ENCODE data around the gene MLH1.

The MLH1 gene

GRCh38 chr3:37029111-37029510 is 35.8 kb downstream of the MLH1 start:
- no peak for DNase-seq (ENCODE audit: low spot score)
- TF ChIP-seq, protein P1, sequence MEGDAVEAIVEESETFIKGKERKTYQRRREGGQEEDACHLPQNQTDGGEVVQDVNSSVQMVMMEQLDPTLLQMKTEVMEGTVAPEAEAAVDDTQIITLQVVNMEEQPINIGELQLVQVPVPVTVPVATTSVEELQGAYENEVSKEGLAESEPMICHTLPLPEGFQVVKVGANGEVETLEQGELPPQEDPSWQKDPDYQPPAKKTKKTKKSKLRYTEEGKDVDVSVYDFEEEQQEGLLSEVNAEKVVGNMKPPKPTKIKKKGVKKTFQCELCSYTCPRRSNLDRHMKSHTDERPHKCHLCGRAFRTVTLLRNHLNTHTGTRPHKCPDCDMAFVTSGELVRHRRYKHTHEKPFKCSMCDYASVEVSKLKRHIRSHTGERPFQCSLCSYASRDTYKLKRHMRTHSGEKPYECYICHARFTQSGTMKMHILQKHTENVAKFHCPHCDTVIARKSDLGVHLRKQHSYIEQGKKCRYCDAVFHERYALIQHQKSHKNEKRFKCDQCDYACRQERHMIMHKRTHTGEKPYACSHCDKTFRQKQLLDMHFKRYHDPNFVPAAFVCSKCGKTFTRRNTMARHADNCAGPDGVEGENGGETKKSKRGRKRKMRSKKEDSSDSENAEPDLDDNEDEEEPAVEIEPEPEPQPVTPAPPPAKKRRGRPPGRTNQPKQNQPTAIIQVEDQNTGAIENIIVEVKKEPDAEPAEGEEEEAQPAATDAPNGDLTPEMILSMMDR (IDR thresholded peaks at IDR 0.05; ENCODE audit: extremely low read depth, missing control alignments), result no peak

GRCh38 chr3:37029516-37030163 is 36.3 kb downstream of the MLH1 start:
- TF ChIP-seq, protein P1 (IDR thresholded peaks at IDR 0.05; ENCODE audit: extremely low read depth, missing control alignments), result no peak
- no peak for DNase-seq (ENCODE audit: low spot score)

GRCh38 chr3:37030588-37030987 is 37.3 kb downstream of the MLH1 start:
- DNase-seq (ENCODE audit: low spot score), result no peak
- TF ChIP-seq, protein P1 (IDR thresholded peaks at IDR 0.05; ENCODE audit: extremely low read depth, missing control alignments), result no peak

GRCh38 chr3:37031096-37031682 is 37.9 kb downstream of the MLH1 start:
- DNase-seq (ENCODE audit: low spot score), result no peak
- TF ChIP-seq, protein P1 (IDR thresholded peaks at IDR 0.05; ENCODE audit: extremely low read depth, missing control alignments), result no peak

- TF ChIP-seq, protein P1 (IDR thresholded peaks at IDR 0.05; ENCODE audit: extremely low read depth, missing control alignments), result no peak
- no peak for DNase-seq (ENCODE audit: low spot score)
Observed at GRCh38 chr3:37032961-37033360, 39.6 kb downstream of the MLH1 start.

DNA sequence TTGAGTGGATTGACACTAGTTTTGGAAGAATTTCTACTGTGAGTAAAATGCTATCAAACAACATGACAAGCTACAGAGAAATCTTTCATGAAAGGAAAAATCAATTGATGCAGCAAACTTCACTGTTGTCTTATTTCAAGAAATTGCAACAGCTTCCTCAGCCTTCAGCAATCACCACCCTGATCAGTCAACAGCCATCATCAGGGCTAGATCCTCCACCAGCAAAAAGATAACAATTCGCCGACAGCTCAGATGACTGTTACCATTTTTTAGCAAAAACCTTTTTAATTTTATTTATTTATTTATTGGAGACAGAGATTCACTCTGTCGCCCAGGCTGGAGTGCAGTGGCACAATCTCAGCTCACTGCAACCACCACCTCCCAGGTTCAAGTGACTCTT is 44.0 kb downstream of the MLH1 start:
- TF ChIP-seq, protein P1 (IDR thresholded peaks at IDR 0.05; ENCODE audit: extremely low read depth, missing control alignments), result no peak
- DNase-seq (ENCODE audit: low spot score), result no peak

DNA sequence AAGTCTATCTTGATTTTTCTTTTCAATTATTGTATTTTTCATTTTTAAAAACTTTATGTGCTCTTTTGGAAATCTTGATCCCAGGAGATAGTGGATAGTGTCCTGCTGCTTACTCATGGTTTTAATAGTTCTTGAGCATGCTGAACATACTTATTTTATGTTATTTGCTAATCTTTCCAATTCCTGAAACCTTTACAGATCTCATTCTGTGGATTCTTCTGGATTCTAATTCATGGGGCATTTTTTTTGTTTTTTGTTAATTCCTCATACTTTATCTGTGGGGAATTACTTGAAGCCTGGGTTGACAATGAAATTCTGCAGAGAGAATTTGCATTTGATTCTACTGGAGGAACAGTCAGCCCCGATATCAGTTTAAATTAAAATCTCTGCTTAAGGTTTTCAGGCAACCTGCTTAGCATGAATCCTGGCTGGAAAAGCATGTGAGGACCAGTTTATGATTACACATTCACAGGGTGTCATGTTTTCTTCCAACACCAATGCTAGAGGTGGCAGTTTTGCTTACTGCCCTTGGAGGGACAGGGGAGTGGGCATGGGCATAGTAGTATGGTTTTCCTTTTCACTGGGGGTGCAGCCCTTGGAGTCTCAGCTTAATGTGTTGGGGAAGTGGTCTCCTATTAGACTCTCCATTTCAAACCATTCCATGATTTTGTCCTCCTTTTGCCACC is 46.0 kb downstream of the MLH1 start:
- TF ChIP-seq, protein P1 (IDR thresholded peaks at IDR 0.05; ENCODE audit: extremely low read depth, missing control alignments), result no peak
- DNase-seq (ENCODE audit: low spot score), result no peak
